Mesothelial cell of epicardium (in vitro differentiated cells): ENCODE results near the gene KCNJ6. TPM values are rescaled to one million over a fixed set of nuclear protein-coding genes. Genes with fewer than 3 reads are reported as not detected.

Experiments
- DNase-seq, 2 experiments: peaks; one replicate each; pipeline ENCODE4 v3.0.0; 2021; ENCODE audit warnings: low spot score in 2 of 2; ENCODE audit not compliant: unreplicated experiment in 2 of 2
- H3K27ac Mint-ChIP-seq: 2 replicates; pipeline ENCODE4 v1.8.0; 2021; ENCODE audit warnings: mixed read lengths
- H3K27me3 Mint-ChIP-seq: 2 replicates; pipeline ENCODE4 v1.8.0; 2021; ENCODE audit warnings: low read depth, mixed read lengths
- H3K36me3 Mint-ChIP-seq: 2 replicates; pipeline ENCODE4 v1.8.0; 2021; ENCODE audit warnings: mixed read lengths
- H3K4me1 Mint-ChIP-seq: 2 replicates; pipeline ENCODE4 v1.8.0; 2021; ENCODE audit warnings: mixed read lengths
- H3K4me3 Mint-ChIP-seq: 2 replicates; pipeline ENCODE4 v1.8.0; 2021; ENCODE audit warnings: mild to moderate bottlenecking, moderate library complexity, mixed read lengths
- H3K9me3 Mint-ChIP-seq: 2 replicates; pipeline ENCODE4 v1.8.0; 2021; ENCODE audit warnings: mixed read lengths
- CTCF ChIP-seq: fragments of 200-600 bp; sonication (generic); IDR thresholded peaks from one replicate; pipeline ENCODE4 v1.5.0; 2021; ENCODE audit warnings: antibody characterized with exemption; ENCODE audit not compliant: unreplicated experiment
- total RNA-seq: library from RNA; stranded (reverse); gene quantifications from 3 replicates; pipeline ENCODE4 v1.2.1, GENCODE V29; 2021

Gene KCNJ6
- total RNA-seq, 1 donor from 2014 or later = 0.02 TPM

- DNase-seq = no peak
- Mint-ChIP-seq H3K27ac (no peak overlapping the region), H3K4me3 (no peak overlapping the region), H3K27me3 (peaks cover 19% of the 10 kb centered on the region), H3K36me3 (no peaks in the 10 kb centered on the region), H3K4me1 (no peaks in the 10 kb centered on the region), H3K9me3 (no peaks in the 10 kb centered on the region)
- no peak for TF ChIP-seq CTCF
Measured at GRCh38 chr21:37863842-37864241, 52.4 kb downstream of the KCNJ6 start.

- Mint-ChIP-seq H3K4me1 (no peaks in the 10 kb centered on the region), H3K27ac (no peak overlapping the region), H3K4me3 (no peak overlapping the region), H3K36me3 (no peaks in the 10 kb centered on the region), H3K27me3 (peaks cover 16% of the 10 kb centered on the region), H3K9me3 (peaks cover 4% of the 10 kb centered on the region)
- TF ChIP-seq CTCF = no peak
- DNase-seq = no peak
Measured at GRCh38 chr21:37862536-37862935, 53.7 kb downstream of the KCNJ6 start.

- peaks cover 16% of the 10 kb centered on the region for H3K27me3 Mint-ChIP-seq
- TF ChIP-seq CTCF = no peak
- H3K4me1 Mint-ChIP-seq = no peaks in the 10 kb centered on the region
- H3K27ac Mint-ChIP-seq = no peak overlapping the region
- H3K4me3 Mint-ChIP-seq = no peak overlapping the region
- H3K36me3 Mint-ChIP-seq = no peaks in the 10 kb centered on the region
- no peak for DNase-seq
- H3K9me3 Mint-ChIP-seq = peaks cover 7% of the 10 kb centered on the region
Measured at GRCh38 chr21:37861561-37861960, 54.7 kb downstream of the KCNJ6 start.

GRCh38 chr21:37860416-37860815 is 55.8 kb downstream of the KCNJ6 start:
- TF ChIP-seq CTCF = no peak
- H3K36me3 Mint-ChIP-seq = no peaks in the 10 kb centered on the region
- H3K4me3 Mint-ChIP-seq = no peak overlapping the region
- H3K9me3 Mint-ChIP-seq = peaks cover 7% of the 10 kb centered on the region
- DNase-seq = no peak
- peaks cover 8% of the 10 kb centered on the region for H3K27me3 Mint-ChIP-seq
- H3K27ac Mint-ChIP-seq = no peak overlapping the region
- no peaks in the 10 kb centered on the region for H3K4me1 Mint-ChIP-seq

GRCh38 chr21:37855647-37856625 is 60.3 kb downstream of the KCNJ6 start:
- no peak for TF ChIP-seq CTCF
- Mint-ChIP-seq H3K36me3 (no peaks in the 10 kb centered on the region), H3K4me3 (no peak overlapping the region), H3K27ac (no peak overlapping the region), H3K27me3 (peaks cover 3% of the 10 kb centered on the region), H3K4me1 (no peaks in the 10 kb centered on the region), H3K9me3 (peaks cover 34% of the 10 kb centered on the region)
- DNase-seq = no peak
